SJCRH30 (cell line): ENCODE results near the gene BANF2. TPM values are rescaled to one million over a fixed set of nuclear protein-coding genes. Genes with fewer than 3 reads are reported as not detected.
A peak's percentile ranks its signal among the peaks of the same experiment; 100 is the strongest.

Experiments used
- DNase-seq, 2 experiments: peaks; one replicate each; pipeline ENCODE4 v3.0.0-alpha.2; 2015 to 2020
- H3K27ac ChIP-seq: fragments of 250-450 bp; sonication (Bioruptor Pico); 2 replicates; pipeline ENCODE4 v1.5.1; 2020; ENCODE audit warnings: mild to moderate bottlenecking, moderate library complexity
- H3K27me3 ChIP-seq: fragments of 250-450 bp; sonication (Bioruptor Pico); 2 replicates; pipeline ENCODE4 v1.5.1; 2020; ENCODE audit warnings: mild to moderate bottlenecking, moderate library complexity
- H3K36me3 ChIP-seq: fragments of 250-450 bp; sonication (Bioruptor Pico); 2 replicates; pipeline ENCODE4 v1.5.1; 2020; ENCODE audit warnings: mild to moderate bottlenecking, moderate library complexity
- H3K4me1 ChIP-seq: fragments of 250-450 bp; sonication (Bioruptor Pico); 2 replicates; pipeline ENCODE4 v1.5.1; 2020; ENCODE audit warnings: mild to moderate bottlenecking, moderate library complexity
- H3K4me3 ChIP-seq: fragments of 250-450 bp; sonication (Bioruptor Pico); 2 replicates; pipeline ENCODE4 v1.5.1; 2020; ENCODE audit warnings: mild to moderate bottlenecking, moderate library complexity
- H3K9me3 ChIP-seq: fragments of 250-450 bp; sonication (Bioruptor Pico); replicated peaks from 2 replicates; pipeline ENCODE4 v1.5.1; 2020; ENCODE audit warnings: mild to moderate bottlenecking, moderate library complexity
- total RNA-seq: library from RNA; depleted of rRNA; stranded (reverse); fragments of >200 nt; shearing (Covaris generic); gene quantifications from 2 replicates; pipeline ENCODE4 v1.2.3, GENCODE V29; 2014

BANF2 gene
- total RNA-seq, 1 experiment from 2014 or later, result not detected

GRCh38 chr20:17673084-17673483 is 26.7 kb upstream of the BANF2 start:
- H3K36me3 ChIP-seq, result peaks cover 6% of the 10 kb centered on the region
- no peak for DNase-seq
- H3K27ac ChIP-seq, result no peak overlapping the region
- H3K9me3 ChIP-seq, result no peaks in the 10 kb centered on the region
- no peaks in the 10 kb centered on the region for H3K27me3 ChIP-seq
- no peaks in the 10 kb centered on the region for H3K4me1 ChIP-seq
- H3K4me3 ChIP-seq, result no peak overlapping the region

DNA sequence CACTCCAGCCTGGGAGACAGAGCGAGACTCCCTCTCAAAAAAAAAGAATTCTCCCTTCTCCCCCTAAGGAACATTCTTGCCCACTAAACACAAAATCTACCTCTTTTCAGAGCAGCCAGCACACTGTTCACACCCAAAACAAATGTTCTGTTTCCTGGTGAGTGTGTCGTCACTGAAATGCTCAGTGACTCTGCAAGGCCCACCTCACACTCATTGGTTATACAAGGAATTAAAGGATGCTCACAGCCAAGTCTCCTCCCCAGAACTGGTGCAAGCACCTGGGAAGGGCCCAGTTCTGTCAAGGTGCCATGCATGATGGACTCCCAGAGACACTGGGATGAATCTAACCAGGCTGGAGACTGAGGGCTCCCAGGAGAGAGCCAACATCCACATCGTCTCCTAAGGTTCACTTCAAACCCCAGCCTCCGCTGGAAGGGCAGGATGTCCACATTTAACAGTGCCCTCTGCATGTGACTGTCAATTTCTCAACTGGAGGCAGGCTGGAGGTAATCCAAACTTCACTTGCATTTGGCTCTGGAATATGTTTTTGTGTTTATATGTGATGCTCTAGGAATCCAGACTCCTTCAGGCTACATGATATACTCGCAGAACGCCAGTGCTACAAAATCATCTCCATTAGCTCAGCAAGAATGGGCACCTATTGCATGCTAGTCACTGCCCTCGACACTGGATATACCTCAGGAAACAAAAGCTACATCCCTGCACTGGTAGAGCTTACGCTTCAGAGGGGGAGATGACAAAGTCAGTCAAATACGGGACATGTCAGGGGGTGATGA is 24.8 kb upstream of the BANF2 start:
- H3K36me3 ChIP-seq, result peaks cover 6% of the 10 kb centered on the region
- no peak overlapping the region for H3K4me3 ChIP-seq
- no peaks in the 10 kb centered on the region for H3K9me3 ChIP-seq
- no peak for DNase-seq
- H3K27me3 ChIP-seq, result no peaks in the 10 kb centered on the region
- H3K4me1 ChIP-seq, result peaks cover 3% of the 10 kb centered on the region; the same call in 1 of the 2 replicates
- no peak overlapping the region for H3K27ac ChIP-seq

DNA sequence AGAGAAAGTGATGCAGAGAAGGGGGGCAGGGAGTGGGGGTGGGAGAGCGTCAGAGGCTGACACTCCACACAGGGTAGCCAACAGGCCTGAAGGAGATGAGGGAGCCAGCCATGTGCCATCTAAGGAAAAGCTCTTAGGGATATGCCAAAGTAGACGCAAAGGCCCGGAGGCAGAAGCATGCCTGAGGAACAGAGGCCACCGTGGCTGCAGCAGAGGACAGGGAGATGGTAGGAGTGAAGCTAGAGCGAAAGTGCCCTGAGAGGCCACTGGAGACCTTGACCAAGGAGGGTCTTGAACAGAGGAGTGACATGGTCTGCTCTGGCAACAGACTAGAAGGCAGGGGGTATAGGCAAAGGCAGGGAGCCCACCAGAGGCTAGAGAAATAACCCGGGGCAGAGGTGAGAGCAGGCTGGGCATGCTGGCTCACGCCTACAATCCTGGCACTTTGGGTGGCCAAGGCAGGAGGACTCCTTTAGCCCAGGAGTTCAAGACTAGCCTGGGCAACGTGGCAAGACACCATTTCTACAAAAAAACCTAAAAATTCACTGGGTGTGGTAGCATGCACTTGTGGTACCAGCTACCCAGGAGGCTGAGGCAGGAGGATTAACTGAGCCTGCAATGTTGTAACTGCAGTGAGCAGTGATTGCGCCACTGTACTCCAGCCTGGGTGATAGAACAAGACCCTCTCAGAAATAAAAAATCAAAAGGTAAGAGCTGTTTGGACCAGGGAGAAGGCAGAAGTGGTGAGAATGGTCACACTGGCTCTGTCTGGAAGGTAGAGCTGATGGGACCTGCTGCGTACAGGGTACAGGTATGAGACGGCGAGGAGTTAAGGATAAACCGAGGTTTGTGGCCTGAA is 24.0 kb upstream of the BANF2 start:
- no peak overlapping the region for H3K27ac ChIP-seq
- no peak for DNase-seq

DNA sequence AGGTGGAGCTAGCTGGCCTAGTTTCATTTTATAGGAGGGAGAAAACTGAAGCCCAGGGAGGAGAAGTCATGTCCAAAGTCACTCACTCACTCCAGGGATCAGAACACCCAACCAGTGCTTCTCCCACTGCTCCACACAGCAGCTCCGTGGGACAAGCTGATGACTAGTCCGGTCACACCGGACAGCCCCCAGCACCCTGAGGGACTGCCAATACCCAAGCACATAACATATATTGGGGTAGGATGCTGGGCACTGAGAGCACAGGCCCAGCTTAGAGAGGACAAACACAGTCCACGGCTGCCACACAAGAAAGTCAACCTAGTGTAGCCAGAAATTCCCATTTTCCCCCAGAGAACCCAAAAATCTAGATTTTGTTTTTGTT is 23.4 kb upstream of the BANF2 start:
- Histone ChIP-seq H3K36me3 (peaks cover 6% of the 10 kb centered on the region), H3K27ac (no peak overlapping the region), H3K9me3 (no peaks in the 10 kb centered on the region), H3K27me3 (no peaks in the 10 kb centered on the region), H3K4me1 (peaks cover 10% of the 10 kb centered on the region; the same call in 1 of the 2 replicates), H3K4me3 (no peak overlapping the region)
- no peak for DNase-seq

More for the DNA sequence above, 24.0 kb upstream of the BANF2 start:
- H3K4me3 ChIP-seq, result no peak overlapping the region
- H3K9me3 ChIP-seq, result no peaks in the 10 kb centered on the region
- no peaks in the 10 kb centered on the region for H3K27me3 ChIP-seq
- peaks cover 10% of the 10 kb centered on the region; the same call in 1 of the 2 replicates for H3K4me1 ChIP-seq
- H3K36me3 ChIP-seq, result peaks cover 6% of the 10 kb centered on the region

DNA sequence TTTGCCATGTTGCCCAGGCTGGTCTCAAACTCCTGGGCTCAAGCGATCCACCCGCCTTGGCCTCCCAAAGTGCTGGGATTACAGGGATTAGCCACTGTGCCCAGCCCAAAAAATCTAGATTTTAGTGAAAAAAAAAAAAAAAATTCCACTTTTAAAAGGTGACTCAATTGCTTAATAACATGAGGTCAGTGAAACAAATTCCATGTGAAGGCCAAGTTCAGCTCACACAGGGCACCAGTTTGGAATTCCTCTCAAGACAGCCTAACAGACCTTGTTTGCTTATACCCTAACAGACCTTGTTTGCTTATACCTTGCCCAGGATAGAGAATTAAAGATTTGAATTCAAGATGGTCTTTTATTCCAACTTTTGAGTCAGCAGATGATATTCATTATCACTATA is 22.8 kb upstream of the BANF2 start:
- Histone ChIP-seq H3K27ac (no peak overlapping the region), H3K4me1 (peaks cover 10% of the 10 kb centered on the region; the same call in 1 of the 2 replicates), H3K4me3 (no peak overlapping the region), H3K9me3 (no peaks in the 10 kb centered on the region), H3K36me3 (peaks cover 6% of the 10 kb centered on the region), H3K27me3 (no peaks in the 10 kb centered on the region)
- no peak for DNase-seq

- DNase-seq, result peak in 1 of 2 experiments; percentile 9
- H3K27me3 ChIP-seq, result no peaks in the 10 kb centered on the region
- peaks cover 10% of the 10 kb centered on the region; the same call in 1 of the 2 replicates for H3K4me1 ChIP-seq
- no peaks in the 10 kb centered on the region for H3K9me3 ChIP-seq
- peaks cover 6% of the 10 kb centered on the region for H3K36me3 ChIP-seq
- no peak overlapping the region for H3K27ac ChIP-seq
- H3K4me3 ChIP-seq, result no peak overlapping the region
Observed at GRCh38 chr20:17678295-17678694, 21.5 kb upstream of the BANF2 start.

GRCh38 chr20:17678886-17679285 is 20.9 kb upstream of the BANF2 start:
- no peaks in the 10 kb centered on the region; the same call in 1 of the 2 replicates for H3K27me3 ChIP-seq
- H3K27ac ChIP-seq, result no peak overlapping the region
- DNase-seq, result no peak
- peaks cover 10% of the 10 kb centered on the region; the same call in 1 of the 2 replicates for H3K4me1 ChIP-seq
- no peak overlapping the region for H3K4me3 ChIP-seq
- no peaks in the 10 kb centered on the region for H3K9me3 ChIP-seq
- H3K36me3 ChIP-seq, result peaks cover 6% of the 10 kb centered on the region

GRCh38 chr20:17679941-17680835 is 19.6 kb upstream of the BANF2 start:
- Histone ChIP-seq H3K4me1 (peaks cover 10% of the 10 kb centered on the region; the same call in 1 of the 2 replicates), H3K27ac (no peak overlapping the region), H3K36me3 (peaks cover 6% of the 10 kb centered on the region), H3K27me3 (peaks cover 4% of the 10 kb centered on the region; the same call in 1 of the 2 replicates), H3K4me3 (peak overlapping the region; percentile 69), H3K9me3 (no peaks in the 10 kb centered on the region)
- peak; percentile 42 to 45 for DNase-seq

DNA sequence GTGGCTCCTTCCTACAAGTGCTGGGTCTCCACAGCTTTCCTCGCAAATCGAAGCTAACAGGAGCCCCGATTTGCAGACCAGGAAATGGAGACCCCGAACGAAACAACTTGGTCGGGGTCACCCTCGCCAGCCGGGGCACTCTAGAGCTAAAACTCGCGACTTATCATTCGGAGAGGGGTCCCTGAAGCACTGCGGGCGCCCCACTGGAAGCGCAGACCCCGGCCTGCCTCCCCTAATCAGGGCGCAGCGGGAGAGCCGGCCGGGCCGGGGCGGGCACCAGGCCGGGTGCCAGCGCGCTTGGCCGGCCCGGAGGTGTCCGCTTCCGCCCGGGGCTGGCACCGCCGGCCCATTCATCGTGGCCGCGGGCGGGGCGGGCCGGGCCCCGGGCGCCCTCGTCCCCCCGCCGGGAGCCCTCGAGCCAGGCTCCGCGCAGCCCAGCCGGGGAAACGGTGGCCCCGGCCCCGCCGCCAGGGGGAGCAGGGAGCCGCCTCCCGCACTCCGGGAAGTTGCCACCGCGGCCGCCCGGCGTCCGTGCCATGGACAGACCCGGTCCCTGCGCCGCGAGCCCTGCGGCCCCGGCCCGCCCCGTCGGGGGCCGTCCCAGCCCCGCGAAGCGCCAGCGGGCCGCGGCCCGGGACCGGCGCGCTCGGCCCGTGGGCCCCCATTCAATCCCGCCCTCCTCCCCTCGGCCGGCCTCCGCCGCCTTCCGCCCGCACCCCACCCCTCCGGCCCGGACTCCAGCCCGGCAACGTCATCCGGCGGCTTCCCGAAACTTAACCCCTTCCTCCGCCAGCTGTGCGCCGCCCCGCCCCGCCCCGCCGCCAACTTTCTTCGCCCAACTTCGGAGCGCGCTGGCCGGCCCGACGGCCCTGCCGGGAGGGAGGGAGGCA is 18.7 kb upstream of the BANF2 start:
- peak; percentile 76 to 79 for DNase-seq
- H3K27ac ChIP-seq, result no peak overlapping the region

DNA sequence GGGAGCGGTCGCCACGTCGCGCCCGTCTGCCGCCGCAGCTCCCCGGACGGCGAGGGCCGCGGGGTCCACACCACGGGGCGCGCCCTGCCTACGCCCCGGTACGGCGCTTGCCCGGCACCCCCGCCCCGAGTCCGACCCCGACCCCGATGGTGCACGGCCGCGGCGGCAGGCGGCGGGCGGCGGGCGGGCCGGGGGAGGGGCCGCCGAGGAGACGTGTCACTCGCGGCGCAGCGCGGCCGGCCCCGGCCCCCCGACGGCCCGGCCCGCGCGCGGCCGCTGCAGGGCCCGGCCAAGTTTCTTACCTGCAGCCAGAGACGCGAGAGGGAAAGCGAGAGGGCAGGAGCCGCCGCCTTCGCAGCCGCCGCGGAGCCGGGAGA is 18.1 kb upstream of the BANF2 start:
- peaks cover 6% of the 10 kb centered on the region for H3K36me3 ChIP-seq
- H3K4me1 ChIP-seq, result peaks cover 10% of the 10 kb centered on the region; the same call in 1 of the 2 replicates
- H3K27me3 ChIP-seq, result peaks cover 4% of the 10 kb centered on the region; the same call in 1 of the 2 replicates
- DNase-seq, result no peak
- H3K27ac ChIP-seq, result no peak overlapping the region; the same call in 1 of the 2 replicates
- peak overlapping the region; percentile 69 for H3K4me3 ChIP-seq
- no peaks in the 10 kb centered on the region for H3K9me3 ChIP-seq

More for the DNA sequence above, 18.7 kb upstream of the BANF2 start:
- no peaks in the 10 kb centered on the region for H3K9me3 ChIP-seq
- peak overlapping the region; percentile 69 for H3K4me3 ChIP-seq
- peaks cover 6% of the 10 kb centered on the region for H3K36me3 ChIP-seq
- H3K4me1 ChIP-seq, result peaks cover 10% of the 10 kb centered on the region; the same call in 1 of the 2 replicates
- H3K27me3 ChIP-seq, result peaks cover 4% of the 10 kb centered on the region; the same call in 1 of the 2 replicates

DNA sequence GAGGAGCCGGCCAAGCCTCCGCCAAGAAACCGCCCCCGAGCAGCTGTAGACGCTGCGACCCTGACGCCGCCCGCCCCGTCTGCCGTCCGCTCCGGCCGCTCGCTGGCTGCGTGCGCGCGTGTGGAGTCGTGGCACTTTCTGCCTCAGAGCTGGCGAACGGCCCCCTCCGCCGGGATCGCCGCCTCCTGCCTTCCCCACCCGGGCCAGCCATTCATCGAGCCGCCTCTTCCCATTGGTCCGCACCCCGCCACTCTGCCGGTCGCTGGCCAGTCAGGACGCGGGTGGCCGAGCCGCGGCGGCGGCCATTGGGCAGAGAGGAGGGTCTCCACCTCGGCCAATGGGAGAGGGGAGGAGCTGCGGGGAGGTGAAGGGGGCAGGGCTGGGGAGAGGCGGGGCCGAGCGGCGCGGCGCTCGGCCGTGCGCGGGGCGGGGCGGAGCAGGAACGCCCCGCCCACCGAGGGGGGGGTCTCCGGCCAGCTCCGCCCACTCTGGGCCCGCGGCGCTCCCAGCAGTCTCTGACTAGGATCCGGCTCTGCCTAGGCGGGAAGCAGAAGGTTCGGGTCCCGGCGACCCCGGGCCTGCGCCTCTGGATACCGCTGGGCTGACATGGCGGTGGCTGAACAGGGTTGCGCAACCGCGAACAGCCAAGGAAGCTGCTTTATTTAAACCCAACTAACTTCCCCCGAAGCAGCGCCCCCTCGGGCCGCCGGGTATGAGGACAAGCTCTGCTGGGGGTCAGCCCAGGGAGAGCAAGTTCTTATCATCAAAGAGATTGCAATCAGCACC is 17.5 kb upstream of the BANF2 start, which contains the start of gene RRBP1:
Gene RRBP1, minus strand, starts transcription at position 140 of the 786 bp plus-strand sequence. CDS start 21,735 bp downstream, outside the sequence.
- peak; percentile 98 for DNase-seq
- peak within 1 kb of the TSS; percentile 8; the same call in 1 of the 2 replicates for H3K27ac ChIP-seq
- no peaks in the 10 kb centered on the region for H3K9me3 ChIP-seq
- peaks cover 4% of the 10 kb centered on the region; the same call in 1 of the 2 replicates for H3K27me3 ChIP-seq
- H3K4me1 ChIP-seq, result peaks cover 10% of the 10 kb centered on the region; the same call in 1 of the 2 replicates
- peaks cover 6% of the 10 kb centered on the region; the same call in 1 of the 2 replicates for H3K36me3 ChIP-seq
- peak within 1 kb of the TSS; percentile 69 for H3K4me3 ChIP-seq

DNA sequence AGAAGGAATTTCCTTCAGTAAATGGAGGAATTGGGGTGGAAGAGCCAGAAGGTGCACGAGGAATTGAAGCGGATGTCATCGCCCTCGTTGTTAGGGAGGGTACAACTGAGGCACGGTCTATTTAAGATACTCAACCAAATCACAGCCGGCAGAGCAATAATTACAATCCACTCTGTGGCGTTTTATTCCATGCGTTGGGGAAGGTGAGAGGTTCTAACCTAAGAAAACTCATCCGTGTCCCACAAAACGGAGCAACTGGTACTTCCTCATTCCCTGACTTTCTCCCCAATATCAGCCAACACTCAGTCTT is 16.9 kb upstream of the BANF2 start:
- H3K27ac ChIP-seq, result peak overlapping the region; percentile 8; the same call in 1 of the 2 replicates
- peaks cover 10% of the 10 kb centered on the region; the same call in 1 of the 2 replicates for H3K4me1 ChIP-seq
- peaks cover 4% of the 10 kb centered on the region; the same call in 1 of the 2 replicates for H3K27me3 ChIP-seq
- peaks cover 5% of the 10 kb centered on the region; the same call in 1 of the 2 replicates for H3K36me3 ChIP-seq
- peak in 1 of 2 experiments; percentile 9 for DNase-seq
- H3K4me3 ChIP-seq, result peak overlapping the region; percentile 69
- no peaks in the 10 kb centered on the region for H3K9me3 ChIP-seq
